OCI-M2 (cell line): ENCODE data around the gene LSM11.

Experiments
- DNase-seq: peaks from one replicate; lab custom pipeline; 2025; ENCODE audit not compliant: unreplicated experiment; lab: John Stamatoyannopoulos, UW

Gene LSM11

GRCh38 chr5:157767689-157768088 is 24.2 kb downstream of the LSM11 start:
- no peak for DNase-seq

- no peak for DNase-seq
Observed at GRCh38 chr5:157770665-157771064, 27.2 kb downstream of the LSM11 start.

GRCh38 chr5:157772127-157772526 is 28.6 kb downstream of the LSM11 start:
- DNase-seq: no peak

GRCh38 chr5:157778121-157778805 is 34.8 kb downstream of the LSM11 start:
- DNase-seq: no peak

- DNase-seq: no peak
Observed at GRCh38 chr5:157779221-157779620, 35.7 kb downstream of the LSM11 start.

- no peak for DNase-seq
Observed at GRCh38 chr5:157785801-157786200, 42.3 kb downstream of the LSM11 start.

- DNase-seq: no peak
Observed at GRCh38 chr5:157793301-157793700, 49.8 kb downstream of the LSM11 start.

- DNase-seq: no peak
Observed at GRCh38 chr5:157799578-157799977, 56.1 kb downstream of the LSM11 start.

GRCh38 chr5:157800137-157800536 is 56.6 kb downstream of the LSM11 start:
- DNase-seq: no peak

GRCh38 chr5:157802736-157803135 is 59.2 kb downstream of the LSM11 start:
- no peak for DNase-seq

GRCh38 chr5:157808043-157808442 is 64.5 kb downstream of the LSM11 start:
- no peak for DNase-seq
